Transverse colon (tissue), 4 donors: Measurements from ENCODE around the gene CIAPIN1. TPM values are rescaled to one million over a fixed set of nuclear protein-coding genes. Genes with fewer than 3 reads are reported as not detected.

Experiments
- DNase-seq: peaks from one replicate; pipeline ENCODE4 v3.0.0-alpha.2; 2019
- H3K27ac ChIP-seq, 4 donors: fragments of 200-600 bp; sonication (generic); 2 replicates each; pipeline ENCODE4 v1.5.1; 2016 to 2018; ENCODE audit warnings: inconsistent platforms in 4 of 4
- H3K27me3 ChIP-seq: fragments of 200-600 bp; sonication (generic); 2 replicates; pipeline ENCODE4 v1.5.1; 2017; ENCODE audit warnings: inconsistent platforms
- H3K36me3 ChIP-seq, 4 donors: fragments of 200-600 bp; sonication (generic); 2 replicates each; pipeline ENCODE4 v1.5.1; 2017 to 2019; ENCODE audit warnings: inconsistent platforms in 4 of 4
- H3K4me1 ChIP-seq, 4 donors: fragments of 200-600 bp; sonication (generic); 2 replicates each; pipeline ENCODE4 v1.5.1; 2017 to 2020; ENCODE audit warnings: inconsistent platforms in 4 of 4
- H3K4me3 ChIP-seq, 4 donors: fragments of 200-600 bp; sonication (generic); 1 replicate in 1 of 4; 2 replicates in 3 of 4; pipeline versions ENCODE4 v1.5.1 to v1.6.1; 2017 to 2019; ENCODE audit warnings: inconsistent platforms in 4 of 4
- H3K9me3 ChIP-seq, 2 donors: fragments of 200-600 bp; sonication (generic); 2 replicates each; pipeline ENCODE4 v1.5.1; 2017 to 2019; ENCODE audit warnings: inconsistent platforms in 2 of 2
- CTCF ChIP-seq, 5 experiments: fragments of 200-600 bp in 3 of 5; fragments of 450-650 bp in 2 of 5; sonication (generic) in 3 of 5; IDR thresholded peaks; 1 replicate in 2 of 5; 2 replicates in 3 of 5; pipeline ENCODE4 v1.5.1; 2016 to 2017; ENCODE audit warnings: antibody characterized with exemption in 5 of 5, inconsistent platforms in 3 of 5, mild to moderate bottlenecking in 2 of 5, moderate library complexity in 1 of 5
- EP300 ChIP-seq: sonication (generic); formaldehyde crosslinking; IDR thresholded peaks from one replicate; pipeline ENCODE4 v1.6.1; 2017; ENCODE audit warnings: antibody characterized with exemption, low read depth
- POLR2A ChIP-seq: fragments of 450-650 bp; IDR thresholded peaks from one replicate; pipeline ENCODE4 v1.6.1; 2016; ENCODE audit warnings: antibody characterized with exemption, mild to moderate bottlenecking, moderate library complexity
- POLR2AphosphoS5 ChIP-seq, 3 donors: sonication (generic); formaldehyde crosslinking; IDR thresholded peaks; one replicate each; pipeline ENCODE4 v1.6.1; 2016; ENCODE audit warnings: antibody characterized with exemption in 3 of 3
- WGBS, 2 donors: methylation state at CpG; one replicate each; pipeline ENCODE4 v1.1.5; 2018; ENCODE audit warnings: low coverage in 1 of 2; 5-methylcytosine and 5-hydroxymethylcytosine counted together
- in situ Hi-C, 4 donors: fragments of 200-750 bp; cut with MboI; loops; one replicate each; pipeline versions ENCODE4 v1.15.0 to v1.15.1; 2017; ENCODE audit warnings: low sequenced_read_pairs in 3 of 4, low pct_ligation_motif_present in 1 of 4, low pct_unique_long_range_greater_than_20kb in 1 of 4
- intact Hi-C: fragments of 100-400 bp; cut with DNase I; formaldehyde crosslinking; loops from one replicate; pipeline ENCODE4 v1.15.1; 2023; ENCODE audit warnings: low total_unique reads
- total RNA-seq, 4 donors: library from RNA; depleted of rRNA; stranded (reverse); fragments of >200 nt; gene quantifications; one replicate each; pipeline ENCODE4 v1.1.0, GENCODE V29; 2016

Gene CIAPIN1
- total RNA-seq, 4 donors from 2014 or later = 20.9 to 48.3 (median 40.5) TPM

DNA sequence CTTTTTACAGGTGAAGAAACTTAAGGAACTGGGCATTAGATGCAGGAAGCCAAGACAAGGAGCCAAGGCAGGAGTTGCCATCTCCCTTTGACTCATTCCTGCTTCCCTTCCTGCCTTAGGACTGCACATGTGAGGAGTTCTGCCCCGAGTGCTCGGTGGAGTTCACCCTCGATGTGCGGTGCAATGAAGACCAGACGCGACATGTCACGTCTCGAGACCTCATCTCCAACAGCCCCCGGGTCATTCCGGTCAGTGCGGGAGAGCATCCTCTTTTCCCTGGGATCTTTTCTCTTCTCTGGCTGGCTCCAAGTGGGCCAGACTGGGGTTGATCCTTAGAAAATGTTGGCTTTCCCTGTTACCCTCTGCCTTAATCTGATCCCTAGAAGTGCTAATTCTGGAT lies 21.9 kb upstream of the CIAPIN1 start:
- H3K4me1 ChIP-seq = peaks cover 16 to 31% (median 22%) of the 10 kb centered on the region in 4 donors
- H3K9me3 ChIP-seq = no peaks in the 10 kb centered on the region
- DNase-seq = no peak
- no peak overlapping the region for H3K27ac ChIP-seq
- WGBS, 2 donors = 93% methylated on average over 11 of the region's 11 CpGs; no CpG with 5 or more reads in 1 of the 2 donors
- TF ChIP-seq CTCF (IDR thresholded peaks at IDR 0.05) (no peak), POLR2A (no peak), POLR2AphosphoS5 (IDR thresholded peaks at IDR 0.05) (no peak), EP300 (no peak)
- in situ Hi-C loops = no loop called here
- peaks cover 0 to 30% (median 12%) of the 10 kb centered on the region in 4 donors for H3K36me3 ChIP-seq
- no peaks in the 10 kb centered on the region for H3K27me3 ChIP-seq
- intact Hi-C loops = no loop called here
- no peak overlapping the region for H3K4me3 ChIP-seq

GRCh38 chr16:57468346-57468745 lies 21.2 kb upstream of the CIAPIN1 start:
- H3K4me3 ChIP-seq = no peak overlapping the region
- TF ChIP-seq EP300 = no peak
- TF ChIP-seq CTCF (IDR thresholded peaks at IDR 0.05) = no peak
- no peak for TF ChIP-seq POLR2A
- TF ChIP-seq POLR2AphosphoS5 (IDR thresholded peaks at IDR 0.05) = no peak
- H3K9me3 ChIP-seq = no peaks in the 10 kb centered on the region
- no peaks in the 10 kb centered on the region for H3K27me3 ChIP-seq
- 89 to 100% methylated on average over 1 to 2 of the region's 2 CpGs for WGBS, 2 donors
- no peak for DNase-seq
- in situ Hi-C loops (no loop called here), intact Hi-C loops (no loop called here)
- H3K36me3 ChIP-seq = peaks cover 0 to 30% (median 12%) of the 10 kb centered on the region in 4 donors
- peaks cover 23 to 38% (median 29%) of the 10 kb centered on the region in 4 donors for H3K4me1 ChIP-seq
- no peak overlapping the region for H3K27ac ChIP-seq

GRCh38 chr16:57464523-57464922 lies 17.3 kb upstream of the CIAPIN1 start:
- Histone ChIP-seq H3K27ac (no peak overlapping the region), H3K4me1 (peaks cover 11 to 19% (median 14%) of the 10 kb centered on the region in 4 donors), H3K9me3 (no peaks in the 10 kb centered on the region), H3K4me3 (no peak overlapping the region), H3K27me3 (no peaks in the 10 kb centered on the region), H3K36me3 (peaks cover 0 to 33% (median 12%) of the 10 kb centered on the region in 4 donors)
- in situ Hi-C loops = no loop called here
- TF ChIP-seq EP300 (no peak), POLR2A (no peak), POLR2AphosphoS5 (IDR thresholded peaks at IDR 0.05) (no peak), CTCF (IDR thresholded peaks at IDR 0.05) (no peak)
- no peak for DNase-seq
- 80 to 98% methylated on average over 1 to 2 of the region's 2 CpGs for WGBS, 2 donors
- intact Hi-C loops = no loop called here

GRCh38 chr16:57462978-57463362 lies 15.8 kb upstream of the CIAPIN1 start:
- intact Hi-C loops (no loop called here), in situ Hi-C loops (no loop called here)
- no peaks in the 10 kb centered on the region for H3K27me3 ChIP-seq
- 0% methylated on average over 3 to 16 of the region's 16 CpGs for whole genome bisulfite sequencing, 2 donors
- H3K4me1 ChIP-seq = peaks cover 11 to 19% (median 14%) of the 10 kb centered on the region in 4 donors
- TF ChIP-seq EP300 = no peak
- peak overlapping the region; percentile 85 to 100 (median 93) for H3K4me3 ChIP-seq
- no peaks in the 10 kb centered on the region for H3K9me3 ChIP-seq
- no peak for DNase-seq
- H3K27ac ChIP-seq = peak overlapping the region; percentile 85 to 92 (median 88)
- peaks cover 0 to 37% (median 15%) of the 10 kb centered on the region in 4 donors for H3K36me3 ChIP-seq
